8988T (cell line): ENCODE measurements around the gene PIM1.
"Not testable (repeated sequence)": the region's sequence is repeated elsewhere in the genome, so short reads cannot be mapped to it uniquely, and the experiment has no call there.

Source experiments
- DNase-seq: peaks from one replicate; pipeline ENCODE4 v3.0.0; 2011

PIM1 gene

DNA sequence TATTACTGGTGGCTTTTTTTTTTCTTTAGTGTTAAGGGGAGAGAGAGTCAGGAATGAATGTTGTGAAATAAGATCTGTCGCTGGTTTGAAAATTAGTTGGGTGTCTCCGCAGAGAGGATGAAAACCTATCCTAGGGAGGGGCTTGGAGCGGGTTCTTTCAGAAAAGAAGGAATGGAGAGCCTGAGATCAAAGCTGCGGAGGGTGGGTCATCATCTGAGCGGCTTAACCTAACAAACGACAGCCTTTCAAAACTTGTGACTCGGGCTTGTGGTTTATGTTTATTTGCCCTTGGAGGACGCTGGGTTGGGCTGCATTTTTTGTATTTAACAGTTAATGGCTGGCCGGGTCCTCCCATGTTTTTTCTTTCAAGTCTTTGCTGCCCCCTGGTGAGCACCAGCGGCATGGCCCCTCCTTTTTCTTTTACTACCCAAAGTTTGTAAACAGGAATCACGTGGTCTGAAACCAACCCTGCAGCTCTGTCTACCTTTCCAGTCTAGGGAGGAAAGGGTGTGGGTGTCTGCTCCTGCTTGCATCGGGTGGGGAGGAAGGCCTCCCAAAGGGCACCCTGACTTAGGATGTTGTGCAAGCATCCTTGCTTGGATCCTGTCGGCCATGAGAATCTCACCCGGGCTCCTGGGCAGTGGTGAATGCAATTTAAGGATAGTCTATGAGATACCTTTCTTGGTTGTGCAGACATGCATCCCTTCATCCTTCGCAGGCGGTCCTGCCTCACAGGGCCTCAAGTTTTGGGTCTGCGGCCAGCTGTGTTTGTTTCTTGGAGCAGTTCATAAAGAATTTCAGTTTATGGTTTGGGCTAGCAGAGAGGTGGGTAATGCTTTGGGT, 2.2 kb downstream of the PIM1 start:
- DNase-seq: peak; percentile 56

DNA sequence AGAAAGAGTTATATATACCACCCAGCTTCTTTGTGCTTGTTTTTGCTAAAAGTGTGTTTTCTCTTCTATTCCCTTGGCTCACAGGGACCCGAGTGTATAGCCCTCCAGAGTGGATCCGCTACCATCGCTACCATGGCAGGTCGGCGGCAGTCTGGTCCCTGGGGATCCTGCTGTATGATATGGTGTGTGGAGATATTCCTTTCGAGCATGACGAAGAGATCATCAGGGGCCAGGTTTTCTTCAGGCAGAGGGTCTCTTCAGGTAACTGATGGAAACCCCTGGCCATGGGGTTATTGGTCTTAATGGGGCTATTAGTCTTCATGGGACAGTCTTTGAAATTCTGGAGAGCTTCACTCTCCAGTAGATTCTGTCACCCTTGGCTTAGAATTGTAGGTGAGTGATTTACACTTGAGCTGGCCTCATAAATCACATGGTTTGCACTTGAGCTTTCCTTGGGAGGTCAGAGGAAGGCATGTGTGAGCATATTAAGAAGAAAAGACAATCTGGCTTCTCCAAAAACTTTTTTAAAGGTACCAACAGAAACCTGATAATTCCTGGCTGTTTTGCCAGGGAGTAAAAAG, 3.0 kb downstream of the PIM1 start:
- DNase-seq: no peak

DNA sequence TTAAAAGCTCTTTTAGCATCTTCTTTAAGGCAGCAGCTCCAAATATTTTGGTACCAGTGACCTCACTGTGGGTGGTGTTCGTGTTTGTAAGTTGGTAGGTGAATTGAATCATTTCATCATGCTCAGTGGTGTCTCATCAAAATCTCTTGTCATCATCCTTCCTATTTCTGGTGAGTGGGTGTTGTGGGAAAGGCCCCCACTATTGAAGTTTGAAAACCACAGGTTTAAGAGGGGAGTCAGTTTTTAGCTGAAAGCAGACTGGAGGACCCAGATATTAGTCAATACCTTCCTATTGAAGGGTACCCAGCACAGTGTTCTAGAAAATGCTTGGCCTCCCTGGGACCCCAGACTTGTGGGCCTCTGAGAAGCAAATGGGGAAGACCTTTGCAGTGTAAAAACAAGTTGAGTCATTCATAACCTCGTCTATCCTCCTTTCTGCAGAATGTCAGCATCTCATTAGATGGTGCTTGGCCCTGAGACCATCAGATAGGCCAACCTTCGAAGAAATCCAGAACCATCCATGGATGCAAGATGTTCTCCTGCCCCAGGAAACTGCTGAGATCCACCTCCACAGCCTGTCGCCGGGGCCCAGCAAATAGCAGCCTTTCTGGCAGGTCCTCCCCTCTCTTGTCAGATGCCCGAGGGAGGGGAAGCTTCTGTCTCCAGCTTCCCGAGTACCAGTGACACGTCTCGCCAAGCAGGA, 3.7 kb downstream of the PIM1 start:
- no peak for DNase-seq

DNA sequence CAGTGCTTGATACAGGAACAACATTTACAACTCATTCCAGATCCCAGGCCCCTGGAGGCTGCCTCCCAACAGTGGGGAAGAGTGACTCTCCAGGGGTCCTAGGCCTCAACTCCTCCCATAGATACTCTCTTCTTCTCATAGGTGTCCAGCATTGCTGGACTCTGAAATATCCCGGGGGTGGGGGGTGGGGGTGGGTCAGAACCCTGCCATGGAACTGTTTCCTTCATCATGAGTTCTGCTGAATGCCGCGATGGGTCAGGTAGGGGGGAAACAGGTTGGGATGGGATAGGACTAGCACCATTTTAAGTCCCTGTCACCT, 4.2 kb downstream of the PIM1 start:
- DNase-seq: no peak

DNA sequence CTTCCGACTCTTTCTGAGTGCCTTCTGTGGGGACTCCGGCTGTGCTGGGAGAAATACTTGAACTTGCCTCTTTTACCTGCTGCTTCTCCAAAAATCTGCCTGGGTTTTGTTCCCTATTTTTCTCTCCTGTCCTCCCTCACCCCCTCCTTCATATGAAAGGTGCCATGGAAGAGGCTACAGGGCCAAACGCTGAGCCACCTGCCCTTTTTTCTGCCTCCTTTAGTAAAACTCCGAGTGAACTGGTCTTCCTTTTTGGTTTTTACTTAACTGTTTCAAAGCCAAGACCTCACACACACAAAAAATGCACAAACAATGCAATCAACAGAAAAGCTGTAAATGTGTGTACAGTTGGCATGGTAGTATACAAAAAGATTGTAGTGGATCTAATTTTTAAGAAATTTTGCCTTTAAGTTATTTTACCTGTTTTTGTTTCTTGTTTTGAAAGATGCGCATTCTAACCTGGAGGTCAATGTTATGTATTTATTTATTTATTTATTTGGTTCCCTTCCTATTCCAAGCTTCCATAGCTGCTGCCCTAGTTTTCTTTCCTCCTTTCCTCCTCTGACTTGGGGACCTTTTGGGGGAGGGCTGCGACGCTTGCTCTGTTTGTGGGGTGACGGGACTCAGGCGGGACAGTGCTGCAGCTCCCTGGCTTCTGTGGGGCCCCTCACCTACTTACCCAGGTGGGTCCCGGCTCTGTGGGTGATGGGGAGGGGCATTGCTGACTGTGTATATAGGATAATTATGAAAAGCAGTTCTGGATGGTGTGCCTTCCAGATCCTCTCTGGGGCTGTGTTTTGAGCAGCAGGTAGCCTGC, 4.8 kb downstream of the PIM1 start:
- DNase-seq: no peak

DNA sequence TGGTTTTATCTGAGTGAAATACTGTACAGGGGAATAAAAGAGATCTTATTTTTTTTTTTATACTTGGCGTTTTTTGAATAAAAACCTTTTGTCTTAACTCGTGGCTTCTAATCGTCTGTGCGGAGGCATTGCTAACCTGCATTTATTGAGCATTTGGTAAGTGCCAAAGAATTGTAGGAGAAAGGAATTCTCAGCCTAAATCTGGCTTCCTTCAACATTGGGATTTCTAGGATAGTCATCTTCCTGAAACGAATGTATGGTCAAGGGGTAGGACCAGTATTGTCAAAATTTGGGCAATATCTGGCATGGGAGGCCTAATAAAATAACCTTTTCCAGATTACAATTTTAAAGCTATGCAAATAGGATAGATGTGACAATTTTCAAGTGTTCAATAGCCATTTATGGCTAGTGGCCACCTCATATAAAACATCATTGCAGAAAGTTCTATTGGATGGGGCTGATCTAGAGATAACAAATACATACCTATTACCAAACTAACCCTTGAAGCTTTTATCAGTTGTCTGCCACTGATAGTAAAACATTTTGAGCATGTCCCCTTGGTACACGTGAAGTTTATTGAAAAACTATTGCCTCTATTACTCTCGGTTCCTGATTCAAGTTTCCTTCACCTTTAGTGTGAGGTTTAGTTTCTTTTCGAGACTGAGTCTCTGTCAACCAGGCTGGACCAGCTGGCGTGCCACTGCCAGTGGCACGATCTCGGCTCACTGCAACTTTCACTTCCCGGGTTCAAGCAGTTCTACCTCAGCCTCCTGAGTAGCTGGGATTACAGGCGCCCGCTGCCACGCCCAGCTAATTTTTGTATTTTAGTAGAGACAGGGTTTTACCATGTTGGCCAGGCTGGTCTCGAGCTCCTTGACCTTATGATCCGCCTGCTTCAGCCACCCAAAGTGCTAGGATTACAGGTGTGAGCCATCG, 5.6 kb downstream of the PIM1 start:
- DNase-seq: no peak

DNA sequence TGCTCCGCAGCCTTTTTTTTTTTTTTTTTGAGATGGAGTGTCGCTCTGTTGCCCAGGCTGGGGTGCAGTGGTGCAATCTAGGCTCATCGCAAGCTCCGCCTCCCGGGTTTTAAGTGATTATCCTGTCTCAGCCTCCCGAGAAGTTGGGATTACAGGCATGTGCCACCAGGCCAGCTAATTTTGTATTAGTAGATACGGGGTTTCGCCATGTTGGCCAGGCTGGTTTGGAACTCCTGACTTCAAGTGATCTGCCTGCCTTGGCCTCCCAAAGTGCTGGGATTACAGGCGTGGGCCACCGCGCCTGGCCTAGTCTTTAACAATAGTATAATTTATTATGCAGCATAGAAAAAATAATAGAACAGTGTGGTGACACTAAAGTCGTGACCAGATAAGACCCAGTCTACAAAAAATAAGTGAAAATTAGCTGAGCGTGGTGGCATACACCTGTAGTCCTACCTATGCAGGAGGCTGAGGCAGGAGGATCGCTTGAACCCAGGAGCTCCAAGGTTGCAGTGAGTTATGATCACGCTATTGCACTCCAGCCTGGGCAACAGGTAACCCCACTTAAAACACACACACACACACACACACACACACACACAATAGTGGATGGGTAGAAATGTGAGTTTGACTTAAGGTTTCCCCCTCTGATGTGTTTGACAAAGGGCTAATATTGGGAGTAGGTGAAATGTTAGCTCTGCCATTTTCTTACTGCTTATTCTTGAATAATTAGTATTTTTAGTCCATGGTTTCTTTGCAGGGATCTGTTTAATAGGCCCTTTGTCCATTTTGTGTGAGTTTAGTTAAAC, 6.5 kb downstream of the PIM1 start:
- DNase-seq: no peak

DNA sequence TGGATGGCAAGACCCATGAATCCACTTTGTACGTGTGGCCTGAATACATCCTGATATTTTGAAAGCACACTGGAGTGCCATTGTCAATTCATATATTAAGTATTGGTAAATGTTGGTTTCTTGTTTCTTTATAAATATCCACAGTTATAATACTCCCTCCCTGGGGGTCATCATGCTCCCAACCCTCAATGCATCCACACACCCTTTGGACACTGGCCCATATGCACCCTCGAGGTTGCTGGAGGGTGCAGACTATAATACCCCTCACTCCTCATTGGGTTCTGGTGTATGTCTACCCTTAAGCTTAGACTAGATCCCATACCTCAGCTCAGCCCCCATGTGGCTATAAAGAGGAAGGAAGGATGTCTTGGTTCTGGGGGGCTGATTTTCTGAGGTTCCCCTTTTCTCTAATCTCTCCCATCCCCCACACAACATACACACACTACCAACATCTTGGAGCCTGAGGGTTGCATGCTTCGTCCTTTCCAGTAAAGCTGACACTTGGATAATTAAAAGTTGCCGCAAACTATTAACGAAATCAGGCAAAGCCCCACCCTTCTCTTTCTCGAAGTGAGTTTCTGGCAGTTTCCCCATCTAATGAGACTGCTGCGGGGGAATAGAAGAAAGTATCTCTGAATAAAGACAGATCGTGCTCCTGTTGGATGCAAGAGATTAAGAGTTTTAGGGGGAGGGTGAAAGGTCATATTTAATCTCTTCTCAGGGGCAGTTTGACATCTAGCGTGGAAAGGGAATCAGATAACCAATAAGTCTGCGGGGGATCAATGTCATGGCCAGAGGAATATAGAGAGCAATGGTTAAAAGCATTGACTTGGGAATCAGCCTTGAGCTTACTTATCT, 7.4 kb downstream of the PIM1 start:
- no peak for DNase-seq

DNA sequence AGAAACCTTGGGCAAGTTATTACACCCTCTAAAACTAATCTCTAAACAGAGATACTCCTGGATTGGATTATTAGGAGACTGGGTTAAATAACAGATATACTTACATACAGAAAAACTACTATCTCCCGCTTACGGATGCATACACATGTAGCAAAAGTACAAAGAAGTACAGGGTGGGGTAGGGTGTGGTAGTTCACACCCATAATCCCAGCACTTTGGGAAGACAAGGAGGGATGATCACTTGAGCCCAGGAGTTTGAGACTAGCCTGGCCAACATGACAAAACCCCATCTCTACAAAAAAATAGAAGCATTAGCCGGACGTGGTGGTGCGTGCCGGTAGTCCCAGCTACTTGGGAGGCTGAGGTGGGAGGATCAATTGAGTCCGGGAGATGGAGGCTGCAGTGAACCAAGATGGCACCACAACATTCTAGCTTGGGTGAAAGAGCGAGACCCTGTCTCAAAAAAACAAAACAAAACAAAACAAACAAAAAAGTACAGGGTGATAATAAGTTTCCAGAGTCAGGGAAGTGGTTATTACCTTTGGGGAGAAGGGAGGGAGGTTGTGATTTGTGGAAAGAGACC, 8.1 kb downstream of the PIM1 start:
- no peak for DNase-seq

DNA sequence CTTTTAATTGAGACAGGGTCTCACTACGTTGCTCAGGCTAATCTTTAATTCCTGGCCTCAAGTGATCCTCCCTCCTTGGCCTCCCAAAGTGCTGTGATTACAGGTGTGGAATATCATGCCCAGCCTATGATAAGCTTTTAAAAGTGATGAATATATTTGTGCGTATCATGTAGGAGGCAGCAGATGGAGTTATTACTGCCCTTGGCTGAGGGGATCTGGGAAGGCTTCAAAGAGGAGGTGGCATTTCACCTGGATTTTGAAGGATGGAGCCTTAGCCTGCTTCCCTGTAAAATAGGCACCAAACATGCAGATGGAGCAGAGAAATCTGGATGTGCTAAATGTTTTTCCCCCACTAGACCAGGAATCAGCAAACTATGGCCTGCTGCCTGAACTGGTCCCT, 10.1 kb downstream of the PIM1 start:
- no peak for DNase-seq

DNA sequence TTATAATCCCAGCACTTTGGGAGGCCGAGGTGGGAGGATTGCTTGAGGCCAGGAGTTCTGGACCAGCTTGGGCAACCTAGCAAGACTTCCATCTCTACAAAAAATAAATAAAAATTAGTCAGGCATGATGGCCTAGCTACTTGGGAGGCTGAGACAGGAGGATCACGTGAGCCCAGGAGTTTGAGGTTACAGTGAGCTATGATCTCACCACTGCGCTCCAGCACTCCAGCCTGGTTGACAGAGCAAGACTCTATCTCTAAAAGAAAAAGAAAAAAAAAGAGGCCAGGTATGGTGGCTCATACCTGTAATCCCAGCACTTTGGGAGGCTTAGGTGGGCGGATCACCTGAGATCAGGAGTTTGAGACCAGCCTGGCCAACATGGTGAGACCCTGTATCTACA, 10.7 kb downstream of the PIM1 start:
- not testable (repeated sequence) for DNase-seq

DNA sequence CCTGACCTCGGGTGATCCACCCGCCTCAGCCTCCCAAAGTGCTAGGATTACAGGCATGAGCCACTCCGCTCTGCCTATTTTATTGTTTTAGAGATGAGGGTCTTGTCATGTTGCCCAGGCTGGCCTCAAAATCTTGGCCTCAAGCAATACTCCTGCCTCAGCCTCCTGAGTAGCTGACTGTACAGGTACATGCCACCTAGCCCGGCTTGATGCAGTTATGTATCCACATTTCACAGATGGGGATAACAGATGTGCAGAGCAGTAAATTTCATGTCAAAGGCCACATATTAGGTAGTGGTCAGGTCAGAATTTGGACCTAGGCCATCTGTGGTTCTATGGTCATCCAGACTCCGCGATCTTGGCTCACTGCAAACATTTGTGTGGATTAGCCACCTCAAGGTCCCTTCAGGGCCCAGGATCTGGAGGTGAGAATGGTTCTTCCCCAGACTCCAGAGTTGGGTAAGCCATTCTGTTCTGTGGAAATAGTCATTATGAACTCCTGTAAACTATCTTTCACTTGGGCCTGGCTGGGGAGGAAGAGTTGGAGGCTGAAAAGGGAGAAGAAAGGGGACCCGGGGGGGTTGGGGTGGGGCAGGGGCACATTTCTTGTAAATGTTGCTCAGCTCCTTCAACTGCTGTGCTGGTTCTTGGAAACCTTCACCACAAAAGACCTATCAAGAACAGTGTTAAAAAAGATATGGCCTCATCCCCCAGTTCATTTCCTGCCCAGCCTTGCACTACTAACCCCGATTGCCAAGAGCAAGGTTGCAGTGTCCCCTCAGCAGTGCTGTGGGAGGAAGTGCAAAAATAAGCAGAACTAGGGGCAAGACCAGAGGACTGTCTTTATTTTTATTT, 13.0 kb downstream of the PIM1 start:
- DNase-seq: no peak

DNA sequence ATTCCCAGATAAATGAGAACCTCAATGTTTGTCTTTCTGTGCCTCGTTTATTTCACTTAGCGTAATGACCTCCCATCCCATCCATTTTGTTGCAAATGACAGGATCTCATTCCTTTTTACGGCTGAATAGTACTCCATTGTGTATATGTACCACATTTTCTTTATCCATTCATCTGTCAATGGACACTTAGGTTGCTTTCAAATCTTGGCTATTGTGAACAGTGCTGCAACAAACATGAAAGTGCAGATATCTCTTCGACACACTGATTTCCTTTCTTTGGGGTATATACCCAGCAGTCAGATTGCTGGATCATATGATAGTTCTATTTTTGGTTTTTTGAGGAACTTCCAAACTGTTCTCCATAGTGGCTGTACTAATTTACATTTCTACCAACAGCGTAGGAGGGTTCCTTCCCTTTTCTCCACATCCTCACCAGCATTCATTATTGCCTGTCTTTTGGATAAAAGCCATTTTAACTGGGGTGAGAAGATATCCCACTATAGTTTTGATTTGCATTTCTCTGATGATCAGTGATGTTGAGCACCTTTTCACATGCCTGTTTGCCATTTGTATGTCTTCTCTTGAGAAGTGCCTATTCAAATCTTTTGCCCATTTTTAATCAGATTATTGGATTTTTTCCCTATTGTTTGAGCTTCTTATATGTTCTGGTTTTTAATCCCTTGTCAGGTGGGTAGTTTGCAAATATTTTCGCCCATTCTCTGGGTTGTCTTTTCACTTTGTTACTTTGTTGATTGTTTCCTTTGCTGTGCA, 16.2 kb downstream of the PIM1 start:
- DNase-seq: not testable (repeated sequence)

DNA sequence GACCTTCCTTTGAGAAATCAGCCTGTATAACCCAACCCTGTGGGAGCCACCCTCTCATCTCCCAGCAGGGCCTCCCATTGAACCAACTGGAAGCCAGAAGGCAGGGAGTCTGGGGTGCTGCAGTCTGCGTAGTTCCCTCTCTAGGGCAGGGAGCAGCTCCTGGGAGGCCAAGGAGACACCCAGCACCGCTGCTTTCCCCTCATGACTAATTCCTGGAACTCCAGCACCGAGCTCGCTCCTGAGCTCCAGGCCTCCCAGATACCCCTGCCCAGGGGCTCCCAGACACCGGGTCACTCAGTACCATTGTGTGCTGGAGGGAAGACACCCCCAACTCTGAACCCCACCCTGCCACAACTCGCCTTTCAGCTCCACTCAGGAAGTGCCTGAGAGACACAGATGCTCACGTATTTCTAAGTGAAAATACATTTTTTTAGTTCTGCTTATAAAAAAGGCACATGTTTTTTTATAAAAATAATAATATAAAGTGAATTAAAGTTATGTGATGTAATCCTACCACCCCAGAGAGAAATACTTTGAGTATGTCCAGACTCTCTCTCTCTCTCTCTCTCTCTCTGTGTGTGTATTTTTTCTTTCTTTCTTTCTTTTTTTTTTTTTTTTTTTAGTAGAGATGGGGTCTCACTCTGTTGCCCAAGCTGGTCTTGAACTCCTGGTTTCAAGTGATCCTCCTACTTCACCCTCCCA, 17.5 kb downstream of the PIM1 start:
- DNase-seq: no peak

DNA sequence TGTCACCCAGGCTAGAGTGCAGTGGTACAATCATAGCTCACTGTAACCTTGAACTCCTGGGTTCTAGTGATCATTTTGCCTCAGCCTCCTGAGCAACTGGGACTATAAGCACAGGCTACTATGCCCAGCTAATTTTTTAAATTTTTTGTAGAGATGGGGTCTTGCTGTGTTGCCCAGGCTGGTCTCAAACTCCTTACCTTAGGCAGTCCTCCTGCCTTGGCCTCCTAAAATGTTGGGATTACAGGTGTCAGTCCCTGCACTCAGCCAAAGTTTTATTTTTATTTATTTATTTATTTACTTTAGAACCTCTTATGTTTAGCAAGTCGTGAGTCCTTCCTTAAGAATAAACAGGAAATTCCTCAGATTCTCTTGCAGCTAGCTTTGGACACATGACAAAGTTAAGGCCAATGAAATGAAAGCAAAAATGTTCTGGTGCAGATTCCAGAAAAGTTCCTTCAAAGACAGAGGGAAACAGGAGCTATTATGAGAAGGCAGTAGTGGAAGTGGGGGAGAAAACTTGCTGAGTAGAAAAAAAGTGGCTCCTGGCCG, 19.1 kb downstream of the PIM1 start:
- no peak for DNase-seq

DNA sequence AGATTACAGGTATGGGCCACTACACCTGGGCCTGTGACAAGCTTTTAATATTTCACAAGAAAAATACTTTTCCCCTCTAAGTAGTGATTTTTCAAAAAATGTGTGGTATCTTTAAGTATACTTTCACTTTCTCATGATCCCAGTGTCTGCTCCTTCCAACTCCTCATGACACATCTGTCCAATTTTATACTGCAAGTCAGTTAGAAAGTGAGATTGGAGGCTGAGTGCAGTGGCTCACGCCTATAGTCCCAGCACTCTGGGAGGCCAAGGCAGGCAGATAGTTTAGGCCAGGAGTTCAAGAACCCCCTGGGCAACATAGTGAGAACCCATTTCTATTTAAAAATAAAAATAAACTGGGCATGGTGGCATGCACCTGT, 20.2 kb downstream of the PIM1 start:
- no peak for DNase-seq

DNA sequence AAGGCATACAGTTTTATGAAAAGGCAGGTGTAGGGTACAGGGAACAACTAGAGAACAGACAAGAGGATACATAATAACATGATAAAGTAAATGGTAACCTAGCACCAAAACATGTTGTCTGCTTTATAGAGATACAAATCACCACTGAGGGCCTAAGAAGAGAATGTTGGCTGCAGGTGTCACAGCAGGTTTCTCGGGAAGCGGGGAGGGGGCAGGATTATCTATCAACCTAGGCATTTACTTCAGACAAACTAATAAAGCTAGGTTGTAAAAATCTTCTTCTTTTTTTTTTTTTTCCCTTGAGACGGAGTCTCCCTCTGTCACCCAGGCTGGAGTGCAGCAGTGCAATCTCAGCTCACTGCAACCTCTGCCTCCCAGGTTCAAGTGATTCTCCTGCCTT, 22.7 kb downstream of the PIM1 start:
- DNase-seq: no peak
